ENCODE results near the gene SLC1A5.

Gene SLC1A5

DNA sequence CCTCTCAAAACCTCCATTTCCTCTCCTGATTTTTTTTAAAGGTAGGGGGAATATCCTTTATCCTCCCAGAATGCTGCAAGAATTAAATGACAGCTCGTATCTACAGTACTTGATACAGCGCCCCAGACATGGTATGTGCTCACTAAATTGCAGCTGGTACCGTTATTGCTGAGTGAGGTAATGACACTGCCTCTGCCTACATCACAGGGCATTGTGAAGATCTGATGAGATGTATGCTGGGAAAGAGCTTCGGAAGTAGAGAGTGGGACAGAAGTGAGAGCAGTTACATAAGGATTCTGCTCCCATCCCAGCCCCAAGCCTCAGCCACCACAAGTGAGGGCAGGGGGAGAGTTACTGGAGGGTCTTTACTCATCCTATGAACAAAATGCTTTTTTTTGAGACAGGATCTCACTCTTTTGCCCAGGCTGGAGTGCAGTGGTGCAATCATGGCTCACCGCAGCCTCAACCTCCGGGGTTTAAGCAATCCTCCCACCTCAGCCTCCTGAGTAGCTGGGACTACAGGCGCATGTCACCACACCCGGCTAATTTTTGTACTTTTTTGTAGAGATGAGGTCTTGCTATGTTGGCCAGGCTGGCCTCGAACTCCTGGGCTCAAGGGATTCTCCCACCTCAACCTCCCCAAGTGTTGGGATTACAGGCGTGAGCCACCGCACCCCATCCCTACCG, 44.2 kb downstream of the SLC1A5 start:
- DNase-seq (ENCODE audit: low read depth, low spot score) = no peak

DNA sequence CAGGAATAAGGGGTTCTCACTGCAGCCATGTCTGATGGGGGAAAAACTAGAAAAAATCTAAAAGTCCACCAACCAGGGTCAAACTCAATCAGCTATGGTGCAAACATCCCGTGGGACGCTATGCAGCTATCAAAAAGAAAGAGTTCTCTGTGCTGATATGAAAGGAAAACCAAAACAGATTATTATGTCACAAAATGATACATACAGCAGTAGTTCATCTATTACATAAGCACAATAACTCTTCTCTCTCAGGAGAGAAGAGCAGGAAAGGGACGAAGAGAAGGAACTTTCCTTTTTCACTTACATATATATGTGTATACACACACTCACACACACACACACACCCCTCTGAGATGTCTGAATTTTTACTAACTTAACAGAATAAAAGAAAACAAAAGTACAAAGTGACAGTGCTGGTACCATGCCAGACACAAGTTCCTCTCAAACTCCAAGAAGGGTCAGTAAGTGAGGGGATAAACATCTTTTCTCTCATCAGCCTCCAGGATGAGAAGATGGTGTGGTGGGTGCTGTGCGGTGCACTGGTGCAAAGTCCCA, 45.4 kb downstream of the SLC1A5 start:
- no peak for DNase-seq (ENCODE audit: low read depth, low spot score)

DNA sequence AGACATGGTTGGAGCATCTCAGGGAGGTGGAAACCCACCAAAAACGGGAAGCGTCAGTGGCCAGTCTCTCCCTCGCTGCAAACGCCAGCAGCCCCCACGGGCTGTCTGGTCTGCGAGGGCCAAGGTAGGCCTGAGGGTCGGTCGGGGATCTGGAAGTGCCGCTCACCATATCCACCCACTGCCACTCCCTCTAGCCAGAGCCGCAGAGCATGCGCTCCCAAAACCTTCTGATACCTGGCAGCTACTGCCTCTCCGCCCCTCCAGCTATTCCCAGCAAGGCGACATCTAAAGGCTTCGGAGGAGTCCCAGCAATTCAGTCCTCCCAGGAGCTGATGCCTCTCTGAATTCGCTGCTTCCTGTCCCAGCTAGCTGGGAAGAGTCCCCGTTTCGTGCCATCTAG, 46.9 kb downstream of the SLC1A5 start:
- DNase-seq (ENCODE audit: low read depth, low spot score) = no peak

DNA sequence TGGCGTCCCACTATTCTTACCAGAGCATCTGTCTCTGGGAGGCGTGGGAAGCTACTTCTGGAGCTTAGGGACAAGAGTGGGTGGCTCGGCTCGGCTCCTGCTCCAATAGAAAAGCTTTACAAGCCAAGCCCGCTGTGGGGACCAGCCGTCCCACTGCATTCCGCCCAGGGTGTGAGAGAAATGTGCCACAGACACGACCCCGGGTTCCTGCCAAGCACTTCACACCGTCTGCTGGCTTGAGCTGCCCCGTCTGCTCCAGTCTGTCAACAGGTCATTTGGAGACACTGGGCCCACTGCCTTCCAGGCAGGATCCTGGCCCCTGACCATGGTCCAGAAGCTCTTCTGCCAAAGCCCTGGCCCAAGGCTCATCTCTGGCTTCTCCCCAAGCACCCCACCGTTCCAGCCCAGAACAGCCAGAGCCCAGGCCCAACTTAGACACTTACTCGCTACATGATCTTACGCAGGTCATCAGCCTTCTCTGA, 49.1 kb downstream of the SLC1A5 start:
- no peak for DNase-seq (ENCODE audit: low read depth, low spot score)

DNA sequence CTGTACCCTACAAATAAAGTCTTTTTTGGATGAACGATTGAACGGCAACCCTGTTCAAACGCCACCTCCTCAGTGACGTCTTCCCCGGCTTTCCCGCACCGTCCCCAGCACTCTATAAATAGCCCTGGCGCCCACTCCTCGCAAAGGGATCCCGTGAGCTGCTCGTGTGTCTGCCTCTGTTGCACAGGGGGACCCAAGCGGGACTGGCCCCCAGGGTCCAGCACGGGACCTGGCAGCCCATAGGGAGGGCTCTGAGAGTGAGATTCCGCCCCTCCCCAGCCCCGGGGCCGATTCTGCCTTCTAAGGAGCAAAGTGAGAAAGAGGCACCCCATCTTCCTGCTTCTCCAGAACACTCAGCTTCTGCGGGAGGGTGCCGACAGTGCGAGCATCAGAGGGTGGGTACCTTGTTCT, 50.6 kb downstream of the SLC1A5 start:
- no peak for DNase-seq (ENCODE audit: low read depth, low spot score)

DNA sequence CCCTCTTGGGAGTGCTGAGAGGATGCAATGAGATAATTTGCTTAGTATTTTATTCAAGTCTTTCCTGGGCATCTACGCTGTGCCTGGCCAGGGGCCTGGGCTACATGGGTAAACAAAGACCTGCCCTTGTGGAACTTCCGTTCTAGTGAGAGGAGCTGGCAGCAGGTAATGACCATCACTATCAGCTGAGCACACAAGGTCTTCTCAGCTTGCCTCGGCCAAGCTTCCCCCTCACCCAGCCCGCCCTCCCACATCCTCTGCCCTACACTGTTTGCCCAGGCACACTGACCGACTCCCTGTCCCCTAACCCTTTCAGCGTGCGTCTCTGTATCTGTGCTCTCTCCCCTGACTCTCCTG, 51.1 kb downstream of the SLC1A5 start:
- no peak for DNase-seq (ENCODE audit: low read depth, low spot score)

DNA sequence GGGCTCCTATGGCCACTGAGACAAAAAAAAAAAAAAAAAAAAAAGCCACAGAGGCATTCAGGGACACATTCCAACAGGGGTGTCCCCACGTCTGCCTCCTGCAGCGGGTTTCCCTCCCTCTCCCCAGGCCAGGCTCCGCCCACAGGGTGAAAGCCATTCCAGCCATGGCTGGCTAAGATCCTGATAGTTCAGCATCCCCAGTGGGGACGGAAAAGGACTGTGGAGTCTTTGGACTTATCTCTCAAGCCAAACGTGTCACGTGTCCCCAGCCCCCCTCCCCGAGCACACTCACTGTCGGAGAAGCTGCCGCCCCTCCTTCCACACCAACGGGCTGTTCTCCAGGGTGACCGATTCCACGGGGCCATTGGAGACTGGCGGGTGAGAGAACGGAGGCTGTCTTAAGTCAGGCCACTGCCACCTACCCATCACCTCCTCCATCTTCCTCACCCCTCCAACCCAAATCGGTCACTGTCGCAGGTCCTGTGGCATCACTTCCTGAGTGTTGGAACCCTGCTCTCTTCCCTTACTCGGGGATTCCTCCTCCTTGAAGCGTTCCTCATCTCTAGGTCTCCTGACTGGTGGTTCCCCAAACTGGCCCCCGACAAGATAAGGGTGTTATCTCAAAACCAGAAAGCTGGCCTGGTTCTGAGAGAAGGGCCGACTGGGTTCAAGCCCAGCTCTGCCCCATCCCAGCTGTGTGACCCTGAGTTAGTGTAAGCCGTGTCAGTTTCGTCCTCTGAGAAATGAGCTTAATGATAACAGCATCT, 51.7 kb downstream of the SLC1A5 start:
- no peak for DNase-seq (ENCODE audit: low read depth, low spot score)

DNA sequence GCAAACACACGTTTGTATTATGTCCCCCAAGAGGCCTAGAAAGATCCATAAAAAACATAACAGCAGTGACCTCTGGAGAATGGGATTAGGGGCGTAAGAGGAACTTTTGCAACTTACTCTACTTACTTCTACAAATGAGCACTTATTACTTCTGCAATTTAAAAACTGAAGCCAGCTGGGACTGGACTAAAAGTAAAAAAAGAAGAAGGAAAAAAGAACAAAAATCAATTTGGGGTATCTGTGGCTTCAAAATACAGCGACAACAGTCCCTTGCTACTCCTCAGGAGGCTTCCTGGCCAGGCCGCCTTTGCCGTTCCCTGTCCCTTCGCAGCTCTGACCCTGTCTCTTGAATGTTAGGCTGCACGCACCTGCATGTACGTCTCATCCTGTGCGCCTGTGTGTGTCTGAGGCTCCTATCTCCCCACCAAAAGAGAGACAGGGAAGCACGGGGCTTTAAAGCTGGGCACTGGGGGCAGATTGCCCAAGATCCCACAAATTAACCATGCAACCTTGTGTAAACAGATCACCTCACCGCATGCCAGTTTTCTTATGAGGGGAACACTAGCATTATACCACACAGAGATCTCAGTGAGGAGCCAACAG, 54.6 kb downstream of the SLC1A5 start:
- no peak for DNase-seq (ENCODE audit: low read depth, low spot score)

DNA sequence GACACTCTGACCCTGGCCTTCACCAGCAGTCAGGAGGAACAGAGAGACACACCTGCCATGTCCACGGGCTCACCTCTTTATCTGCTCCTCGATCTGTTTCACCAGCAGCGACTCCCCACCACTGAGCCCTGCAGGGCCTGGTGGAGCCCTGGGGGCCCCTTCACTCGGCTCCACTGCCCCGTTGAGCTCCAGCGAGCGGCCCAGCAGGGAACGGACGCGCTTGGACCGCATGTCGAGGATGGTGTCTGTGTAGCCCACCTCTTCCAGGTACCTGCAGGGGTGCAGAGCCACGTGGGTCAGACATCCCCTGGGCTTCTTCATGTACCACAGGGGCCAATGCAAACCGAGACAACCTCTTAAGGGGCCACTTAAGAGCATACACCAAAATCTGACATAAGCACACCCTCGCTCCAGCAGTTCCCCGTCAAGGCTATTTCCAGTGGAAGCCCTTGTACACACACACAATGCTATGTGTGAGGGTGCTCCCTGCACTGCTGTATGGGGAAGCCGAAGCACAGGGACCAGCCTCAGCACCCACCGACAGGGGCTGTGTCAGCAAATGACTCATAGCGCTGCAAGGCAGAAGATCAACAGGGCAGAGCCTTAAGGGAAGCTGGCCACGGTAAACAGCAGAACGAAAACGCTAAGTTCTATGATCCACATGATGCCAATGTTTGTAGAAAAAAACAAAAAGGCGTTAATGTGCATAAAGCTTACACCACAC, 55.3 kb downstream of the SLC1A5 start:
- DNase-seq (ENCODE audit: low read depth, low spot score) = peak; percentile 78

DNA sequence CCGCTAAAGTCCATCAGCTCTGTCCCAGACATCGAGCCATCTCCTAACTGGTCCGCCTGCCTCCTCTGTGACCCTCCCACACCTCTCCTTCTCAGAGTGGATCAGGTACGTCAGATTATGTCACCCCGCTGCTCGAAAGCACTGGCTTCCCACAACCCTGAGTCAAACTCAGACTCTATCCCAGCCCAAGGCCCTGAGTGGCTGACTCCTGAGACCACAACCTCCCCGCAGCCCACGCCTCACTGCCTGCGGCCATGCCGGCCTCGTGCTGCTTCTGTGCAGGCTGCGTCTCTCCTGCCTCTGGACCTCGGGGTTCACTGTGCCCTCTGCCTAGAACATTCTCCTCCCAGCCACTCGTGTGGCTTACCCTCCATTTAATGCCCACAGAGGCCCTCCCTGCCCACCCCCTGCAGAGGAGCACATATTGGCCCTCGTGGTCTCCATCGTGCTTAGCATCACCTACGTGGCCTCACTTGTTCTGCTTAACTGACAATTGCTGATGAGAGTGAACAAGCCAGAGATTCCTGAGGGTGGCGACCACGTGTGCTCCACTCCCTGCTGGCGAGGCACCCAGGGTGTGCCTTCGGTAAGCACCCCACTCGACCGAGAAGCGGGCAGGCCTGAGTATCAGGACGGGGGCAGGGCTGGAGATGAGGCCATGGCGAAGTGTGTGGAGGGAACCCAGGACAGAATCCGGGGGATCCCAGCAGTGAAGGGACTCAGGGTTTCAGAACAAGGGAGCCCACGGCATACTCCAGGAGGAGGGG, 56.0 kb downstream of the SLC1A5 start:
- no peak for DNase-seq (ENCODE audit: low read depth, low spot score)

DNA sequence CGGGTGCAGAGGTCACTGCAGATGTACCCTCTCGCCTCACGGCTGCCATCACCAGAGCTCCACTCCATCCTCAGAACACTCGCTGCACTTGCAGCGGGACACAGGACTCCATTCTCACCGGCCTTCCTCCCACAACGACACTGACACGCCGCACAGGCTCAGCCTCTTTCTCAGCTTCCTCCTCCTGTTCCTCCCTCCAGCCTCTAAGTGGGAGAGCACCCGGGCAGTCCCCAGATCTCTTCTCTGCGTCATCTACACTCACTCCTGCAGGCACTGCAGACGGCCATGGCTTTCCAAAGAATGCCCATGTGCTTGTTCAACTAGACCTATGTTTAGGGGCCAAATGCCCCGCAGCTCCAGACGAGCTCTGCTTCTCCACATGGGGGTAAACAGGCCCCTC, 56.8 kb downstream of the SLC1A5 start:
- no peak for DNase-seq (ENCODE audit: low read depth, low spot score)

DNA sequence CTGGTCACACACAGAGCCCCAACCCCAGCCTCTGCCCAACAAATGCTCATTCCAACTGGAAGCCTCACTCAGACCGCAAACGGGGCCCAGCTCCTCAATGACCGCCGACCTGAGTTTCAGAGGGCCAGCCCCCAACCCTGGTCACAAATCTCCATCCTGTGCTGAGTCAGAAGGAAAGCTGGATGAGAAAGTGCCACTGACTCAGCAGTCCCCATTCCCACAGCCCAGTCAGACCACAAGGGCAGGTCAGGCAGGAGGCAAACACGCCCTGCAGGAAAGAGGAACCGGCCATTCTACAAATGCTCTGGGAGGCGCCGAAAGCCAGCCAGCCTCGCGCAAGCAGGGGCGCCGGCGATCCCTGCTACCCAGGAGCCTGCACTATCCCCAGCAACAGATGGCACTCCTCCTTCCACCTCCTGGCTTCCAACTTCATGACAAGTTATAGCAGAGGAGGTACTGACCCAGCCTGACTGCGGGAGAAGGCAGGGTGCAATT, 57.3 kb downstream of the SLC1A5 start:
- DNase-seq (ENCODE audit: low read depth, low spot score) = peak; percentile 70

DNA sequence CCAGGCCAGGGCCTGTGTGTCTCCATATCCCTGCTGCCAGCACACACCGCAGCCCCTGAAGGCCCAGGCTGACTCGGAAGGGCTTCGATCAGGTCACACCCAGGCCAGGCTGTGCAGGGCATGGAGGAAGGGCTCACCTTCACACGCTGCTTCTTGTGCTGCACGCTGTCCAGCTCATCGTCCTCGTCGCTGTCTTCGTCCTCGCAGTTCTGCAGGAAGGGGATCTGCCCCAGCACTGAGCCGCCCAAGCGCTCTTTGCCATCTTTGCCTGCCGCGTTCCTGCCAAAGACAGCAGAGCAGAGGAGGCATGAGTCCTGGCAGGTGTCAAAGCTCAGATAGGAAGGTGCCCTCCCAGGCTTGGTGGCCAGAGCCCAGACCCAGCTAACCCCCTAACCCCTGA, 57.8 kb downstream of the SLC1A5 start:
- DNase-seq (ENCODE audit: low read depth, low spot score) = no peak

DNA sequence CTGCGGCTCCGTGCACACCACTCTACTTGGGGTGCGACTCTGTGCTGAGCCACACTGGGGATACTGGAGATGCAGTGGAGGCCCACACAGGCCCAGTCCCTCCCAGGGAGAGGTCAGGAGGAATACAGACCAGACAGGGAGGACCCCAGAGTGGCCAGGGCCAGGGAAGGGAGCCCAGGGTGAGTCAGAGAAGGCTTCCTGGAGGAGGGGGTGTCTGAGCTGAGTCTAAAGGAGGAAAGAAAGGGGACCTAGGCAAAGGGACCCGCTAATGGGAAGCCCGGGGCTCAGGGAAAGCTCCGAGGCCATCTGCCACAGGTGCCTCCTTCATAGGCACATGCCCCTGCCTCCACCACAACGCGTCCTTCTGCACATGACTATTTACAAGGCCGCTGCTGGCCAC, 58.2 kb downstream of the SLC1A5 start:
- DNase-seq (ENCODE audit: low read depth, low spot score) = no peak

DNA sequence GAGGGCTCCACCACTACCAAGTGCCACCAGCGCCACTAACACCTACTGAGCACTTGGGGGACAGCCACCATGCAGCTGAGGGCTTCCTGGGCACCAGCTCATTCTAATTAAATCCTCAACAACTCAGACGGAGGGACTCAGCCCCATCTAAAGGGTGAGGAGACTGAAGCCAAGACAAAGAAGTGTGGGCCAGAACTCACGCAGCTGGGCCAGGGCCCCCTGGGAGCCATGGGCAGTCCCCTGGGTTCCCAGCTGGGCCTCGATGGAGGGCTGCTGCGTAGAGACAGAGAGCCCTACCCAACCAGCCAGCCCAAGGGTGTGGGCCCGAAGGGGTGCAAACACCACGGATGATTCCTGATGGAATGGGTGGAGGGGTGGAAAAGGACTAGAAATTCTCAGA, 58.7 kb downstream of the SLC1A5 start:
- no peak for DNase-seq (ENCODE audit: low read depth, low spot score)

DNA sequence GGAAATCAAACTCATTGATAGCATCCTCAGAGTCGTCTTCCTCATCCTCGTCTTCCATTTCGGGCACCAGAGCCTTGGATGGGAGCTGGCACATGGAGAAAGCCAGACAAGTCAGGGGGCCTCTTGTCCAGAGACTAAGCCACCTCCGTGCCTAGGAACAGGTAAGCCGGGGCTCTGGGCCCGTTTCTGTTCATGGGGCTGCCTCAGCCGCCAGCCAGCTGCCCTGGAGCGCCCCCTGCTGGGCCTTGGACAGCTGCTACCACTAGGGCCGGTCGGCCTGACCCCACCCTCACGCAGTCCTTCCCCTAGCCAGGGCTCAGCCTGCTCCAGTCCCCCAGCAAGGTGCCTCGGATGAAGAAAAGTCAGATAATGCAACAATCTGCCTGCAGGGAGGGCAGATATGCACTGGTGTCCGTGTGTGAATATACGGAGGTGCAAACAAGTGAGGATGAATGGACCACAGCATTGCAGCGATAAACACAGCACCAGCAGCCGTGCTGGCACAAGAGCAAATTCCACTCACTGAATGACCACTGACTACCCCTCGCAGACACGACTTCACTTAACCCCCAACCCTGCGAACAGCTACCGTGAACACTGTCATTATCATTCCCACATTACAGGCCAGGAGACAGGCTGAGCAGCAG, 59.6 kb downstream of the SLC1A5 start:
- DNase-seq (ENCODE audit: low read depth, low spot score) = no peak

DNA sequence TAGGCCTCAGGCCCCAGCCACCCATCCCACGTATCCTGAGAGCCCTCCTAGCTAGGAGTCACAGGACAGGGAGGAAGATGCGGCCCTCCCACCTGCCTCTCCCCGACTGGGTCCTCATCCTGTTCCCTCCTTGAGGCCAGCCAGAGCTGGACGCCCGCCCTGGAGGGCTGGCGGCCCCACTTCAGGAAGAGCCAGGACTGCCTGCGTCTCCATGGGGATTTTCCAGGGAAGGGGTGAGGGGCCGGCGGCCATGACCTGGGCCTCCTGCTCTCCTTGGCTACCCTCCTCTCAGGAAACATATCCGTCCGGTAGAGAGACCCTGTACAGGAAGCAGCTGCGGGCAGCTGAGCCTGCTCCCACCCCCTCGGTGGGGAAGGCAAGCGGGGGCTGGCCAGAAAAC, 60.2 kb downstream of the SLC1A5 start:
- DNase-seq (ENCODE audit: low read depth, low spot score) = no peak

DNA sequence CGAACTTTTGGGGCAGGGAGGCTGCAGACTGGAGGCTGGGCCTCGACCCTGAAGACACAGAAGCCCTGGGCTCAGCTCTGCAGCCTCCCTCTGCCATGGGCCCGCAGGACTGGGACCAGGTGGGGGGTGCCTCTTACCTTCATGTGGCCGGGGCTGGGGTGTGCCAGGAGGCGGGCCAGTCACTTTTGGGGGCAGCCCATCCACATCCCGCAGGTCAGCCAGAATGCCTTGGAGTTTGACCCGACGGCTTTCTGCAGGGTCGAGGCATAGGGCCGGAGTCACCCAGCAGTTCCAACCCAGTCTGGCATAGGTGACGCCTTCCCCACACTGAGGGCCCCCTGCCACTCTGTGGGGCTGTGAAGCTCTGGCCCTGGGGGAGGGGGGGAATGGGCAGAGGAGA, 60.6 kb downstream of the SLC1A5 start:
- no peak for DNase-seq (ENCODE audit: low read depth, low spot score)

DNA sequence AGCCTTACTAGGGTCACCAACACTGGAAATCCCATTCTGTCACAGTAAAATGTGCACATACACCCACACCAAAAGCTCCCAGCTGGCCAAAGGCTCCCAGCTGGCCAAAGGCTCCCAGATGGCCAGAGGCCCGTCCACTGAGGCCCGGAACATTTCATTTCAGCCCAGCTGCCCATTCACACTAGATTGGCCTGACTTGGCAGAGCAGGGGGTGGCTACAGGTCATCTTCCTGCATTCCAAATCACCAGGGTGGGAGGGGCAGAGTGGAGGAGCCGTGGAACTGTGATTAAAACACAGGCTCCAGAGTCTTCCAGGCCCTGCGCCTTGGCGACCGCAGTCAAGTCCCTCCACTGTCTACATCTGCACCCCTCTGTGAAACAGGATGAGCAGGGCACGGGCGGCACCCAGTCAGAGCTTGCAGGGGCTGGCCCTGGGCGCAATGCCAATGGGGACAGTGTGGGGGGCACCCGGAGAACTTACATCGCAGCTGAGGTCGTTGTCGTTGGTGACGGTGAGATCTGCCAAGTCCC, 61.4 kb downstream of the SLC1A5 start:
- DNase-seq (ENCODE audit: low read depth, low spot score) = no peak

DNA sequence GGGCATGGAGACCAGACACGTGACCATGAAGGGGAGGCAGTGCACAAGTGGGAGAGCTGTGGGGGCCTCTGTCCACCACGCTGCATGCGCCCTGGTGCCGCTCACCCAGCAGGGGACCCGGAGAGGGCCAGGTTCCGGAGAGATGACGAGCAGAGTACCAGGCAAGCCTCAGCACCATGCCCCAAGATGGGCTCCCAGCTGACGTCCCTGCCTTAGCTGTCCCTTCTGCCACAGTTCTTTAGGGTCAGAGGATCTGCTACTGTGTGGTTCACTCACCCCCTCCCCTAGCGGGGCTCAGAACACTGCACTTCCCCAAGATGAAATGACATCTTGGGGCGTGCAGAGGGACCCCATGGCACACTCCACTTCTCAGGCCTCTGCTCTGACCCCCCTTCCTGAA, 61.8 kb downstream of the SLC1A5 start:
- no peak for DNase-seq (ENCODE audit: low read depth, low spot score)

Data from smooth muscle cell of the brain vasculature (primary cell).